GM10266 (cell line): ENCODE results near the gene TMEM259.

ENCODE experiments used
- DNase-seq: peaks from one replicate; pipeline ENCODE4 v3.0.0; 2012; ENCODE audit errors: extremely low spot score
- TF ChIP-seq, protein P1 (sequence below): IDR thresholded peaks from 2 replicates; pipeline ENCODE4 v1.5.1; 2012; ENCODE audit warnings: mild to moderate bottlenecking, low read depth; ENCODE audit not compliant: control insufficient read depth, insufficient read depth; ENCODE audit errors: missing control alignments

TMEM259 gene

DNA sequence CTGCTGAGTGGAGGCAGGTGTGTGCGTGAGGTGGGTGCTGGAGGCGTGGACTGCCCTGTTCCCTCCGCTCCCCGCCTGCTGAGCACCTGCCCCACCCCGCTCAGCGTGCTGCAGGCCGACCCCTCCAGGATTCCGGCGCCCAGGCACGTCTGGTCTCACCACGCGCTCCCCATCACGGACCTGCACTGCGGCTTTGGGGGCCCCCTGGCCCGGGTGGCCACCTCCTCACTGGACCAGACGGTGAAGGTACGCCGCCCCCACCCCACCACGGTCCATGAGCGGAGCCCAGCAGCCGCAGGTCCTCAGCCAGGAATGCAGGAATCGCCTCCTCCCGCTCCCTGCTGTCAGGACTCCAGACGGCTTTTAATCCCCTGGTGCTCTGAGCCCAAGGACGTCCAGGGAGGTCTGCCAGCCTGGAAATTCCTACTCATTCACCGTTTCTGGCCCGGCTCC, 30.8 kb downstream of the TMEM259 start:
- TF ChIP-seq, protein P1, sequence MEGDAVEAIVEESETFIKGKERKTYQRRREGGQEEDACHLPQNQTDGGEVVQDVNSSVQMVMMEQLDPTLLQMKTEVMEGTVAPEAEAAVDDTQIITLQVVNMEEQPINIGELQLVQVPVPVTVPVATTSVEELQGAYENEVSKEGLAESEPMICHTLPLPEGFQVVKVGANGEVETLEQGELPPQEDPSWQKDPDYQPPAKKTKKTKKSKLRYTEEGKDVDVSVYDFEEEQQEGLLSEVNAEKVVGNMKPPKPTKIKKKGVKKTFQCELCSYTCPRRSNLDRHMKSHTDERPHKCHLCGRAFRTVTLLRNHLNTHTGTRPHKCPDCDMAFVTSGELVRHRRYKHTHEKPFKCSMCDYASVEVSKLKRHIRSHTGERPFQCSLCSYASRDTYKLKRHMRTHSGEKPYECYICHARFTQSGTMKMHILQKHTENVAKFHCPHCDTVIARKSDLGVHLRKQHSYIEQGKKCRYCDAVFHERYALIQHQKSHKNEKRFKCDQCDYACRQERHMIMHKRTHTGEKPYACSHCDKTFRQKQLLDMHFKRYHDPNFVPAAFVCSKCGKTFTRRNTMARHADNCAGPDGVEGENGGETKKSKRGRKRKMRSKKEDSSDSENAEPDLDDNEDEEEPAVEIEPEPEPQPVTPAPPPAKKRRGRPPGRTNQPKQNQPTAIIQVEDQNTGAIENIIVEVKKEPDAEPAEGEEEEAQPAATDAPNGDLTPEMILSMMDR = no peak
- no peak for DNase-seq

DNA sequence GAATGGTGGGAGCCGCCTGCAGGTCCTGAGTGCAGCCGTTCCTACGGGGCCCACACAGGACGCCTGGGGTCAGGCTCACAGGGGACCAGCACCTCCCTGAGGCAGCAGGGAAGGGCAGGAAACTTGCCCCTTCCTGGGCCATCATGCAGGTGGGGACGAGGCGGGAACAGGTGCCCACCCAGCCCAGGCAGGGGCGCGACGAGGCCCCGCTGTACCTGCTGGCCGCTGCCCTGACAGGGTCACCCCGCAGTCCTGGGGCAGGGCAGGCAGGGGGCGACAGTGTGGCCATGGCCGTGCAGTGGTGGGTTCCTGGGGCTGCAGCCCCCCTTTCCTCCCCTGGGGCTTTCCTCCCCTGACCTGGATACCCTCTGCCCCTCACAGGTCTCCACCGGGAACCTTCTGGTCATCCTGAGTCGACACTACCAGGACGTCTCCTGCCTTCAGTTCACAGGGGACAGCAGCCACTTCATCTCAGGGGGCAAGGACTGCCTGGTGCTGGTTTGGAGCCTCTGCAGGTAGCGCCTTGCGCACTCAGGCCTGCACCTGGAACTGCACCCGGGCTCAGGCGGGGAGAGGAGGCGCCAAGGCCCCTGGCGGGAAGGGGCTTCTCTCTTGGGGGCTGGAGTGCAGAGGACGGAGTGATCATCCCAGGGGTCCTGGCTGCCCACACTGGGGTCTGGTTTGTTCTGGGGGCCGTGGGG, 31.4 kb downstream of the TMEM259 start:
- no peak for DNase-seq
- TF ChIP-seq, protein P1 = peak; percentile 14

GRCh38 chr19:988510-988909, 32.4 kb downstream of the TMEM259 start:
- DNase-seq = no peak
- TF ChIP-seq, protein P1 = no peak

- no peak for DNase-seq
- TF ChIP-seq, protein P1 = no peak
Measured at GRCh38 chr19:988081-988480, 32.8 kb downstream of the TMEM259 start.

GRCh38 chr19:986083-986482, 34.8 kb downstream of the TMEM259 start:
- TF ChIP-seq, protein P1 = no peak
- no peak for DNase-seq

- DNase-seq = peak; percentile 100
- TF ChIP-seq, protein P1 = peak; percentile 26
Measured at GRCh38 chr19:984165-984967, 36.6 kb downstream of the TMEM259 start, which contains the start of gene WDR18. TSS of gene WDR18 (plus strand) at chr19:984345. CDS start at chr19:984354, 9 bp downstream.
